ENCODE measurements around the gene MACF1. TPM values are rescaled to one million over a fixed set of nuclear protein-coding genes. Genes with fewer than 3 reads are reported as not detected.

MACF1 gene
- total RNA-seq, 6 donors from 2014 or later: 359 to 1,160 (median 531) TPM

DNA sequence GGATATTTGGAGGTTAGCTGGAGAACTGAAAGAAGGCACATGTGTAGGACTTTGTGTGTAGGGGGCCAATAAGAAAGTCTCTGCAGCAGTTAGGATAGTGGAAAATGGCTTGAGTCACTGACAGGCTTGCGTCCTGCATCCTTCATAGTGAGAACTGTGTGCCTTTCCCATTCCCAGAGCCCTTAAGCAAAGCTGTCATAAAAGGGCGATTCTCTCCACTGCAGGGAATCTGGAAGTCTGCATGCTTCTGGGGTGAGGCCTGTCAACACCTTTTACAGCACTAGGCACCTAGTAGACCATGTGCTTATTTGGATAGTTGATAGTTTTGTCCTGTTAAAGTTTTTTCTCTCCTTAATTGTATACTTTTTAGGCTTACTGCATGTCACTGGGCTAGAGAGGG is 39.4 kb upstream of the MACF1 start:
- H3K9me3 ChIP-seq: no peaks in the 10 kb centered on the region
- peak overlapping the region in 3 of 4 donors; percentile 6 to 42 (median 16) for H3K27ac ChIP-seq
- WGBS, 2 donors: 68 to 81% methylated on average over 2 of the region's 2 CpGs
- H3K27me3 ChIP-seq: no peaks in the 10 kb centered on the region
- peaks cover 50 to 65% (median 56%) of the 10 kb centered on the region in 4 donors for H3K4me1 ChIP-seq
- no peak for ATAC-seq (ENCODE audit: low FRiP score in 2 of 2)
- DNase-seq: no peak
- TF ChIP-seq, protein P1, sequence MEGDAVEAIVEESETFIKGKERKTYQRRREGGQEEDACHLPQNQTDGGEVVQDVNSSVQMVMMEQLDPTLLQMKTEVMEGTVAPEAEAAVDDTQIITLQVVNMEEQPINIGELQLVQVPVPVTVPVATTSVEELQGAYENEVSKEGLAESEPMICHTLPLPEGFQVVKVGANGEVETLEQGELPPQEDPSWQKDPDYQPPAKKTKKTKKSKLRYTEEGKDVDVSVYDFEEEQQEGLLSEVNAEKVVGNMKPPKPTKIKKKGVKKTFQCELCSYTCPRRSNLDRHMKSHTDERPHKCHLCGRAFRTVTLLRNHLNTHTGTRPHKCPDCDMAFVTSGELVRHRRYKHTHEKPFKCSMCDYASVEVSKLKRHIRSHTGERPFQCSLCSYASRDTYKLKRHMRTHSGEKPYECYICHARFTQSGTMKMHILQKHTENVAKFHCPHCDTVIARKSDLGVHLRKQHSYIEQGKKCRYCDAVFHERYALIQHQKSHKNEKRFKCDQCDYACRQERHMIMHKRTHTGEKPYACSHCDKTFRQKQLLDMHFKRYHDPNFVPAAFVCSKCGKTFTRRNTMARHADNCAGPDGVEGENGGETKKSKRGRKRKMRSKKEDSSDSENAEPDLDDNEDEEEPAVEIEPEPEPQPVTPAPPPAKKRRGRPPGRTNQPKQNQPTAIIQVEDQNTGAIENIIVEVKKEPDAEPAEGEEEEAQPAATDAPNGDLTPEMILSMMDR (IDR thresholded peaks at IDR 0.05): no peak
- TF ChIP-seq POLR2AphosphoS5 (IDR thresholded peaks at IDR 0.05): no peak
- no peak for TF ChIP-seq POLR2A (IDR thresholded peaks at IDR 0.05)
- no peak overlapping the region for H3K4me3 ChIP-seq
- peaks cover 0 to 2% (median 0%) of the 10 kb centered on the region in 4 donors for H3K36me3 ChIP-seq

DNA sequence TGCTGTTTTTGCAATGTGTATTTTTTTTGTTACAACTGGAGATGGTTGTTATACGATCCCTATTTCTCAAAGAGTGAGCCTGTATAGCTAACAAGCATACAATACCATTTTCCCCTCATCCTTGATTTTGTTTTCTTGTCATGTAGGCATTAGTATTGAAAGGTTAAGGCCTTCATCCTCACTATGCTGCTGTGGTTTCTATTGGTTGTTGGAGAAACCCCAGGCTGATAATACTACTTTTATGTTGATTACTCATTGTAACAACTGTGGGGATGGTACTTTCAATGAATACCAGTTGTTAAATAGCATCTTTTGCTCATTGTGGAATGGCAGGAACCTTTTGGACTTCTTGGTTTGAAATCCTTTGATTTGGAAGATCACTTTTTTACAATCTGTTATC is 39.0 kb upstream of the MACF1 start:
- WGBS, 2 donors: 66 to 89% methylated on average over 1 of the region's 1 CpG
- TF ChIP-seq POLR2AphosphoS5 (IDR thresholded peaks at IDR 0.05) (no peak), POLR2A (IDR thresholded peaks at IDR 0.05) (no peak), EP300 (IDR thresholded peaks at IDR 0.05) (no peak)
- TF ChIP-seq, protein P1 (IDR thresholded peaks at IDR 0.05): no peak
- H3K4me3 ChIP-seq: no peak overlapping the region
- peak overlapping the region in 3 of 4 donors; percentile 6 to 71 (median 16) for H3K27ac ChIP-seq
- no peak for DNase-seq
- H3K9me3 ChIP-seq: no peaks in the 10 kb centered on the region
- no peak for ATAC-seq (ENCODE audit: low FRiP score in 2 of 2)
- peaks cover 50 to 65% (median 54%) of the 10 kb centered on the region in 4 donors for H3K4me1 ChIP-seq
- H3K36me3 ChIP-seq: peaks cover 0 to 2% (median 0%) of the 10 kb centered on the region in 4 donors
- H3K27me3 ChIP-seq: no peaks in the 10 kb centered on the region

DNA sequence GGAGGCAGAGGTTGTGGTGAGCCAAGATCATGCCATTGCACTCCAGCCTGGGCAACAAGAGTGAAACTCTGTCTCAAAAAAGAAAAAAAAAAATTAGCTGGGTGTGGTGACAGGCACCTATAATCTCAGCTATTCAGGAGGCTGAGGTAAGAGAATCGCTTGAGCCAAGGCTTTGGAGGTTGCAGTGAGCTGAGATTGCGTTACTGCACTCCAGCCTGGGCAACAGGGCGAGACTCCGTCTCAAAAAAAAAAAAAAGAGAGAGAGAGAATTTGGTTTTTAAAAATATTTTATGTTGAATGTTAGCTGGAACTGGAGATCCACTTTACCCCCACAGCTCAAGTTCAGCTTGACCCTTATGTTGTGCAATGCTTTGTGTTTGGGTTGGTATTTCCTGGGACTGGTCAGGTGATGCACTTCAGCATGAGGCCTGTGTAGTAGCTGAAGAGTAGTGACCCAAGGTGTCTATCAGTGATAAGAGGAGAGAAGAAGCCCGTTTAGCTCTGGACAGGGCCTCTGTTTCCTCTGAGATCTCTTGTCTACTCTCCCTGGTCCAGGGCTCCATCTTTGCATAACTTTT is 36.8 kb upstream of the MACF1 start:
- no peak overlapping the region for H3K4me3 ChIP-seq
- peak overlapping the region; percentile 39 to 71 (median 64) for H3K27ac ChIP-seq
- no peaks in the 10 kb centered on the region for H3K9me3 ChIP-seq
- ATAC-seq (ENCODE audit: low FRiP score in 2 of 2) (peak in 1 of 2 donors; percentile 87), DNase-seq (peak in 1 of 2 donors; percentile 75)
- 40 to 51% methylated on average over 5 of the region's 5 CpGs for WGBS, 2 donors
- peaks cover 61 to 79% (median 70%) of the 10 kb centered on the region in 4 donors for H3K4me1 ChIP-seq
- no peaks in the 10 kb centered on the region for H3K27me3 ChIP-seq
- TF ChIP-seq POLR2AphosphoS5 (IDR thresholded peaks at IDR 0.05): peak; percentile 33 to 67
- TF ChIP-seq, protein P1 (IDR thresholded peaks at IDR 0.05): no peak
- TF ChIP-seq EP300 (IDR thresholded peaks at IDR 0.05): peak in 1 of 4 donors; percentile 83
- TF ChIP-seq POLR2A (IDR thresholded peaks at IDR 0.05): no peak
- H3K36me3 ChIP-seq: peaks cover 0 to 2% (median 0%) of the 10 kb centered on the region in 4 donors

DNA sequence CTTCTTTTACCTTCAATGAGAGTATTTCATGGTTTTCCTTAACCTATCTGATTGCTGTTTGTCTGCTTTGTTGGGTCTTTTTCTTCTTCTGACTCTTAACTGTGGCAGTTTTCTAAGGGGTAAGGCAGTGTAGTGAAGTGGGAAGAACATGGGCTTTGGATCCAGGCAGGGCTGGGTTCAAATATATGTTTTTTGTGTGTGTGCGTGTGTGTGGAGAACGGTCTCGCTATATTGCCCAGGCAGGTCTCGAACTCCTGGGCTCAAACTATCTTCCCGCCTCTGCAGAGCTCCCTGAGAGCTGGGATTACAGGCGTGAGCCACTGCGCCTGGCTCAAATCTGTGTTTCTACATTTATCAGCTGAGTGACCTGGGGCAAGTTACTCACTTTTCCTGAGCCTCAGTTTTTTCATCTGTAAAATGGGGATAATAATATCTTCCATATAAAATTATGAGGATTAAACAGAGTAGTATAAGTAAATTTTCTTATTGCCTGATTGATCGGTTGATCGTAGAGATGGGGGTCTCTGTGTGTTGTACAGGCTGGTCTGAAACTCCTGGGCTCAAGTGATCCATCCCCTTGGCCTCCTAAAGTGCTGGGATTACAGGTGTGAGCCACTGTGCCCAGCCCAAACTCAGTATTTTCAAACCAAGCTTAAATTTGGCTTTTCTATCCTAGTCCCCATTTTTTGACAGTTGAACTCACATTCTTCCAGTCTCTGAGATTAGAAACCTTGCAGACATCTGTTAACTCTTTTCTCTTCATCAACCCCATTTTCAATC is 36.0 kb upstream of the MACF1 start:
- DNase-seq: no peak
- Histone ChIP-seq H3K27ac (peak overlapping the region; percentile 18 to 71 (median 55)), H3K36me3 (no peaks in the 10 kb centered on the region), H3K4me1 (peaks cover 68 to 86% (median 77%) of the 10 kb centered on the region in 4 donors), H3K9me3 (no peaks in the 10 kb centered on the region), H3K27me3 (no peaks in the 10 kb centered on the region), H3K4me3 (no peak overlapping the region)
- TF ChIP-seq POLR2A (IDR thresholded peaks at IDR 0.05) (no peak), POLR2AphosphoS5 (IDR thresholded peaks at IDR 0.05) (no peak)
- WGBS, 2 donors: 83 to 93% methylated on average over 9 of the region's 9 CpGs
- ATAC-seq (ENCODE audit: low FRiP score in 2 of 2): no peak
